T-cell (primary cell): ENCODE data around the gene TCF7L2. TPM values are rescaled to one million over a fixed set of nuclear protein-coding genes. Genes with fewer than 3 reads are reported as not detected.

Source experiments
- ATAC-seq, 4 experiments: fragments of 200-7000 bp in 3 of 4; fragments of 150-1000 bp in 1 of 4; cut with Tn5 transposase; replicated peaks in 1 of 4; 1 replicate in 3 of 4; 2 replicates in 1 of 4; pipeline ENCODE4 v1.10.0; 2021; ENCODE audit warnings: moderate library complexity in 3 of 4, mild to moderate bottlenecking in 2 of 4, moderate number of reproducible peaks in 1 of 4
- CTCF ChIA-PET, 2 donors: fragments of 300-600 bp; sonication (Branson Sonifier 250); formaldehyde crosslinking; loops; one replicate each; lab custom pipeline; 2022; ENCODE audit warnings: antibody characterized with exemption in 2 of 2; lab: Charles Lee
- POLR2A ChIA-PET, 2 donors: fragments of 300-600 bp; sonication (Branson Sonifier 250); formaldehyde crosslinking; loops; one replicate each; lab custom pipeline; 2022; ENCODE audit warnings: antibody characterized with exemption in 2 of 2; lab: Charles Lee
- DNase-seq, 35 experiments: peaks; one replicate each; pipeline versions ENCODE4 v3.0.0 to v3.0.0-alpha.2; 2013 to 2023
- H3K27ac ChIP-seq: one replicate; pipeline ENCODE4 v1.5.1; 2013; ENCODE audit warnings: low read length
- H3K27me3 ChIP-seq, 2 experiments: replicated peaks in 1 of 2; 1 replicate in 1 of 2; 2 replicates in 1 of 2; pipeline versions ENCODE4 v1.6.1 to v1.7.0; 2013; ENCODE audit warnings: low read length in 1 of 2, mixed read lengths in 1 of 2; ENCODE audit not compliant: control insufficient read depth in 2 of 2, insufficient read depth in 2 of 2; ENCODE audit errors: extremely low read depth in 1 of 2
- H3K36me3 ChIP-seq, 2 donors: 1 replicate in 1 of 2; 2 replicates in 1 of 2; pipeline versions ENCODE4 v1.6.1 to v1.7.0; 2013; ENCODE audit warnings: low read length in 1 of 2; ENCODE audit not compliant: control insufficient read depth in 2 of 2, insufficient read depth in 1 of 2; ENCODE audit errors: extremely low read depth in 1 of 2
- H3K4me1 ChIP-seq, 2 experiments: 1 replicate in 1 of 2; 2 replicates in 1 of 2; pipeline versions ENCODE4 v1.6.1 to v1.7.0; 2013; ENCODE audit warnings: low read length in 2 of 2, mixed read lengths in 1 of 2; ENCODE audit not compliant: insufficient read depth in 2 of 2, control insufficient read depth in 1 of 2; ENCODE audit errors: extremely low read depth in 1 of 2
- H3K4me3 ChIP-seq, 2 donors: 1 replicate in 1 of 2; 2 replicates in 1 of 2; pipeline versions ENCODE4 v1.5.1 to v1.7.0; 2013; ENCODE audit warnings: mild to moderate bottlenecking in 2 of 2, low read length in 1 of 2, moderate library complexity in 1 of 2; ENCODE audit not compliant: control insufficient read depth in 1 of 2; ENCODE audit errors: extremely low read depth in 1 of 2
- H3K9me3 ChIP-seq: 2 replicates; pipeline ENCODE4 v1.7.0; 2013
- H3K27ac Mint-ChIP-seq, 2 donors: one replicate each; pipeline ENCODE4 v1.8.0; 2020 to 2021; ENCODE audit warnings: mild to moderate bottlenecking in 2 of 2, mixed read lengths in 2 of 2
- H3K27me3 Mint-ChIP-seq, 2 donors: one replicate each; pipeline ENCODE4 v1.8.0; 2021 to 2022; ENCODE audit warnings: mixed read lengths in 2 of 2
- H3K36me3 Mint-ChIP-seq: one replicate; pipeline ENCODE4 v1.8.0; 2021; ENCODE audit warnings: mixed read lengths
- H3K4me1 Mint-ChIP-seq, 3 donors: one replicate each; pipeline ENCODE4 v1.8.0; 2020 to 2022; ENCODE audit warnings: mixed read lengths in 3 of 3, mild to moderate bottlenecking in 1 of 3
- H3K4me3 Mint-ChIP-seq, 3 donors: one replicate each; pipeline ENCODE4 v1.8.0; 2020 to 2022; ENCODE audit warnings: mild to moderate bottlenecking in 3 of 3, mixed read lengths in 3 of 3, moderate library complexity in 3 of 3
- H3K9me3 Mint-ChIP-seq, 3 donors: one replicate each; pipeline ENCODE4 v1.8.0; 2020 to 2022; ENCODE audit warnings: mixed read lengths in 3 of 3
- WGBS: methylation state at CpG from one replicate; pipeline ENCODE4 v1.1.5; 2013; ENCODE audit warnings: missing lambda C conversion rate; ENCODE audit not compliant: insufficient coverage; 5-methylcytosine and 5-hydroxymethylcytosine counted together
- total RNA-seq, 35 experiments: library from RNA in 6 of 35; stranded (reverse) in 6 of 35; fragments of 120-200 nt in 1 of 35; gene quantifications; one replicate each; pipeline versions ENCODE4 v1.2.1 to v1.2.4 and lab custom pipeline; 2013 to 2026

The TCF7L2 gene
- total RNA-seq, 5 donors from 2014 or later (not counting 1 experiment from before 2014, with no cell fraction given) = 2.6 to 6.2 (median 3.3) TPM

GRCh38 chr10:113125612-113126011 lies 175.6 kb downstream of the TCF7L2 start:
- Mint-ChIP-seq H3K27me3 (peaks cover 30 to 46% of the 10 kb centered on the region in 2 donors), H3K9me3 (no peaks in the 10 kb centered on the region), H3K27ac (no peak overlapping the region), H3K4me3 (no peak overlapping the region), H3K4me1 (peaks cover 5 to 7% (median 6%) of the 10 kb centered on the region in 3 donors), H3K36me3 (no peaks in the 10 kb centered on the region)
- DNase-seq (no peak), ATAC-seq (no peak)
- no peaks in the 10 kb centered on the region for H3K9me3 ChIP-seq
- H3K27ac ChIP-seq = no peak overlapping the region
- ChIA-PET POLR2A (no interaction called here), CTCF (interaction anchor here (0.7 to 1.5 kb wide), 4 partner anchors 8 to 404 kb away, joined by 3 to 4 read pairs (median 3); no protein-coding TSS in a partner anchor)
- H3K4me1 ChIP-seq = no peaks in the 10 kb centered on the region
- H3K4me3 ChIP-seq = no peak overlapping the region
- WGBS = 76% methylated on average over 3 of the region's 6 CpGs
- H3K36me3 ChIP-seq = no peaks in the 10 kb centered on the region
- peaks cover 0 to 2% of the 10 kb centered on the region in 2 experiments for H3K27me3 ChIP-seq

GRCh38 chr10:113126229-113127201 lies 176.5 kb downstream of the TCF7L2 start:
- DNase-seq = peak in 31 of 35 experiments; percentile 8 to 67 (median 27)
- Histone ChIP-seq H3K9me3 (no peaks in the 10 kb centered on the region), H3K27me3 (peaks cover 0 to 2% of the 10 kb centered on the region in 2 experiments), H3K4me3 (peak overlapping the region in 1 of 2 donors; percentile 10), H3K36me3 (no peaks in the 10 kb centered on the region), H3K27ac (no peak overlapping the region), H3K4me1 (no peaks in the 10 kb centered on the region)
- Mint-ChIP-seq H3K9me3 (no peaks in the 10 kb centered on the region), H3K36me3 (no peaks in the 10 kb centered on the region), H3K4me1 (peaks cover 5 to 7% (median 6%) of the 10 kb centered on the region in 3 donors), H3K4me3 (peak overlapping the region; percentile 25 to 56 (median 53)), H3K27me3 (peaks cover 34 to 46% of the 10 kb centered on the region in 2 donors), H3K27ac (no peak overlapping the region)
- ChIA-PET CTCF (interaction anchor here (0.6 to 1.5 kb wide), 11 partner anchors 9 to 841 kb away, joined by 3 to 6 read pairs (median 3); no protein-coding TSS in a partner anchor), POLR2A (no interaction called here)
- ATAC-seq = peak; percentile 83 to 96 (median 90)
- 7% methylated on average over 39 of the region's 53 CpGs for WGBS

- POLR2A ChIA-PET = no interaction called here
- H3K4me3 Mint-ChIP-seq = no peak overlapping the region
- no peaks in the 10 kb centered on the region for H3K9me3 Mint-ChIP-seq
- H3K27ac ChIP-seq = no peak overlapping the region
- no peak overlapping the region for H3K27ac Mint-ChIP-seq
- no peaks in the 10 kb centered on the region for H3K9me3 ChIP-seq
- no peaks in the 10 kb centered on the region for H3K36me3 ChIP-seq
- H3K27me3 Mint-ChIP-seq = peaks cover 39 to 48% of the 10 kb centered on the region in 2 donors
- peaks cover 0 to 2% of the 10 kb centered on the region in 2 experiments for H3K27me3 ChIP-seq
- DNase-seq = no peak
- no peak overlapping the region for H3K4me3 ChIP-seq
- peaks cover 5 to 7% (median 6%) of the 10 kb centered on the region in 3 donors for H3K4me1 Mint-ChIP-seq
- no peak for ATAC-seq
- WGBS = 88% methylated on average over 3 of the region's 11 CpGs
- H3K36me3 Mint-ChIP-seq = no peaks in the 10 kb centered on the region
- CTCF ChIA-PET = interaction anchor here (0.6 to 1.4 kb wide), 8 partner anchors 337 to 956 kb away, joined by 3 to 7 read pairs (median 4); no protein-coding TSS in a partner anchor
- H3K4me1 ChIP-seq = no peaks in the 10 kb centered on the region
Measured at GRCh38 chr10:113127261-113127900, 177.3 kb downstream of the TCF7L2 start.

GRCh38 chr10:113127901-113128283 lies 177.8 kb downstream of the TCF7L2 start:
- no peaks in the 10 kb centered on the region for H3K36me3 ChIP-seq
- ChIA-PET POLR2A (no interaction called here), CTCF (interaction anchor here (0.6 to 1.4 kb wide), 5 partner anchors 406 to 956 kb away, joined by 3 to 7 read pairs (median 4); no protein-coding TSS in a partner anchor)
- 96% methylated on average over 5 of the region's 6 CpGs for WGBS
- peaks cover 0 to 2% of the 10 kb centered on the region in 2 experiments for H3K27me3 ChIP-seq
- no peak overlapping the region for H3K4me3 ChIP-seq
- no peaks in the 10 kb centered on the region for H3K4me1 ChIP-seq
- peaks cover 5 to 7% (median 6%) of the 10 kb centered on the region in 3 donors for H3K4me1 Mint-ChIP-seq
- no peaks in the 10 kb centered on the region for H3K9me3 Mint-ChIP-seq
- ATAC-seq (no peak), DNase-seq (no peak)
- no peaks in the 10 kb centered on the region for H3K36me3 Mint-ChIP-seq
- no peak overlapping the region for H3K27ac Mint-ChIP-seq
- H3K9me3 ChIP-seq = no peaks in the 10 kb centered on the region
- H3K27me3 Mint-ChIP-seq = peaks cover 35 to 49% of the 10 kb centered on the region in 2 donors
- H3K27ac ChIP-seq = no peak overlapping the region
- H3K4me3 Mint-ChIP-seq = no peak overlapping the region

- peaks cover 29 to 44% of the 10 kb centered on the region in 2 donors for H3K27me3 Mint-ChIP-seq
- POLR2A ChIA-PET = no interaction called here
Measured at GRCh38 chr10:113128450-113129070, 178.5 kb downstream of the TCF7L2 start.

More at GRCh38 chr10:113128450-113129070, 178.5 kb downstream of the TCF7L2 start:
- no peak for ATAC-seq
- H3K27me3 ChIP-seq = peaks cover 0 to 2% of the 10 kb centered on the region in 2 experiments
- H3K4me3 ChIP-seq = no peak overlapping the region
- no peak overlapping the region for H3K27ac Mint-ChIP-seq
- H3K4me1 Mint-ChIP-seq = peaks cover 5 to 7% (median 6%) of the 10 kb centered on the region in 3 donors
- CTCF ChIA-PET = interaction anchor here in 1 of 2 donors (0.7 to 1.4 kb wide), 2 partner anchors 256 to 407 kb away, joined by 3 to 4 read pairs; no protein-coding TSS in a partner anchor
- H3K4me1 ChIP-seq = no peaks in the 10 kb centered on the region
- H3K36me3 ChIP-seq = no peaks in the 10 kb centered on the region
- WGBS = 79% methylated on average over 4 of the region's 11 CpGs
- H3K9me3 ChIP-seq = no peaks in the 10 kb centered on the region
- no peaks in the 10 kb centered on the region for H3K9me3 Mint-ChIP-seq
- H3K27ac ChIP-seq = no peak overlapping the region
- no peak overlapping the region for H3K4me3 Mint-ChIP-seq
- no peak for DNase-seq
- no peaks in the 10 kb centered on the region for H3K36me3 Mint-ChIP-seq
